ENCODE data around the gene IDI2.

DNA sequence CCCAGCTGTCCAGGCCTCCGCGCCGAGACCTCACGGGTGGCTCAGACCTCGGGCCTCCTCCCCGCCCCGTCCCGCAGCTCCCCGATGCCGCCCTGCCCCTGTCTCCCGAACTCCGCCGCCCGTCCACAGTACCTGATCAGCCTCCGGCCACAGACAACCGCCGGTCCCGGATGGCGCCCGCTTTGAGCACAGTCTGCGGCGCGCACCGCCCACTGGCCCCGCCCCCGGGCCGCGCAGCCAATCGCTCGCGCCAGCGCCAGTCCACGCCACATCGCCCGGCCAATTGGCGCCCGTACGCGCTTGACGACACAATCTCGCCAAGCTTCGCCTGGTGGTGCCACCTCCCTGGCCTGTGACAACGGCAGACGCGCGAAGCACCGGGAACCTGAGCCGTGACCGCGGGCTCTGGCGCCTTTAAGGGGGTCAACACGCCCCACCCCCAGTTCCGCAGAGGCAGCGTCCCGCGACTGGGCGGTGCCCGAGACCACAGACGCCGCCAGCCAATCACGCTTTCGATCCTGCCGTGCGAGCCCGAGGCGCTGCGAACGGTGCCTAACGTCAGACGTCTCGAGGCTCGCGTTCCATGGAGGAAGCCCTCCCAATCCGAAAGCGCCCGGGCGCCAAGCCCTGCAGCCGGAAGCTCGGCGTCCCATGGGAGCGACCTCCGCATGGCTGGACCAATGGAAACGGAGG, 23.2 kb upstream of the IDI2 start, which contains the start of gene IDI1:
- TF ChIP-seq GATA2 (IDR thresholded peaks at IDR 0.05; ENCODE audit: low read depth, low read length) (no peak), GATA3 (IDR thresholded peaks at IDR 0.05; ENCODE audit: low read depth, low read length) (no peak)
